ENCODE data around the gene ZDHHC14.
"Not testable (repeated sequence)": the region's sequence is repeated elsewhere in the genome, so short reads cannot be mapped to it uniquely, and the experiment has no call there.

ZDHHC14 gene

DNA sequence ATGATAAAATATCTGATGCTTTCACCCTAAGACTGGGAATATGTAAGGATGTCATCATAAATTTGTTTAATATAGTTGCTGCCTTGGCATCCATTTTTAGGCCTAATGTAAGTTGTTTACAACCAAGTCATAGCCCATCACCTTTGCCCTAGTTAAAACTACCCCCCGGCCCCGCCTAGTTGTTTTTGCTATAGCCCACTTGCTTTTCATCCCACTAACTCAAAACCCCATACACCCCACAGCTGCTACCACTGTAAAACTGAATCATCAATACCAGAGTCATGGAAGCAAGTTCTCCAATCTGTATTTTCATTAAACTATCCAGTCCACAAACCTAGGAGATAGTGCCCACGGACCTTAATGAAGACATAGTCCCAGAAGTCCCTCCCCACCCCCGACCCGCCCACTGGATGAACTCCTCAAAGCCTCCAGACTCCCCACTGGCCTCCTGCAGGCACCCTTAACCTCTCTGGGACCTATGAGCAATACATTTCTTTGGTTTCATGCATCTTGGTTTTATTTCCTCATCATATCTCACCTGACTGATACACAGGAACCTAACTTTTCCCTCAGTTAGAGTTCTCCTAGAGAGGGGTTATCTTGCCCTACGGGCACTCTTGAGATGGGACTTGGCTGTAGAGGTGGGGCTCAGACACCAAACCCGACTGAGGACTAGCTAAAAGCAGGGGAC, 12.5 kb upstream of the ZDHHC14 start:
- H3K27ac Mint-ChIP-seq: no peak overlapping the region

DNA sequence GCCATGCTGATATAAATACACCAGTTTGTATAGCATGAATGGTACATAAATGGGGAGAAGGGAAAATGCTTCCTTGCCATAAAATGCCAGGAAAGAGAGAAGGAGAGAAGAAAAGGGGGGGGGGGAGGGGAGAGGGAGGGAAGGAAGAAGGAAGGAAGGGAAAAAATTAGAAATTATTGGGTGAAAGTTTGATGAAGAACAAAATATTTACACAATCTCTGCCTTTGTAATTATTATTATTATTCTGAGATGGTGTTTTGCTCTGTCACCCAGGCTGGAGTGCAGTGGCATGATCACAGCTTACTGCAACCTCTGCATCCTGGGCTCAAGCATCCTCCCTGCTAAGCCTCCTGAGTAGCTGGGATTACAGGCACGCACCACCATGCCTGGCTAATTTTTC, 10.2 kb upstream of the ZDHHC14 start:
- no peaks in the 10 kb centered on the region for H3K9me3 Mint-ChIP-seq
- peaks cover 49% of the 10 kb centered on the region for H3K27me3 Mint-ChIP-seq (ENCODE audit: low read depth)
- no peak overlapping the region for H3K4me3 Mint-ChIP-seq
- no peaks in the 10 kb centered on the region for H3K36me3 Mint-ChIP-seq (ENCODE audit: low read depth)
- peaks cover 16% of the 10 kb centered on the region for H3K4me1 Mint-ChIP-seq (ENCODE audit: low read depth)
- no peak for DNase-seq (ENCODE audit: low spot score)
- H3K27ac Mint-ChIP-seq: no peak overlapping the region

More for the DNA sequence above, 12.5 kb upstream of the ZDHHC14 start:
- peaks cover 53% of the 10 kb centered on the region for H3K27me3 Mint-ChIP-seq (ENCODE audit: low read depth)
- no peaks in the 10 kb centered on the region for H3K36me3 Mint-ChIP-seq (ENCODE audit: low read depth)
- peaks cover 16% of the 10 kb centered on the region for H3K4me1 Mint-ChIP-seq (ENCODE audit: low read depth)
- no peaks in the 10 kb centered on the region for H3K9me3 Mint-ChIP-seq
- no peak for DNase-seq (ENCODE audit: low spot score)
- H3K4me3 Mint-ChIP-seq: no peak overlapping the region

DNA sequence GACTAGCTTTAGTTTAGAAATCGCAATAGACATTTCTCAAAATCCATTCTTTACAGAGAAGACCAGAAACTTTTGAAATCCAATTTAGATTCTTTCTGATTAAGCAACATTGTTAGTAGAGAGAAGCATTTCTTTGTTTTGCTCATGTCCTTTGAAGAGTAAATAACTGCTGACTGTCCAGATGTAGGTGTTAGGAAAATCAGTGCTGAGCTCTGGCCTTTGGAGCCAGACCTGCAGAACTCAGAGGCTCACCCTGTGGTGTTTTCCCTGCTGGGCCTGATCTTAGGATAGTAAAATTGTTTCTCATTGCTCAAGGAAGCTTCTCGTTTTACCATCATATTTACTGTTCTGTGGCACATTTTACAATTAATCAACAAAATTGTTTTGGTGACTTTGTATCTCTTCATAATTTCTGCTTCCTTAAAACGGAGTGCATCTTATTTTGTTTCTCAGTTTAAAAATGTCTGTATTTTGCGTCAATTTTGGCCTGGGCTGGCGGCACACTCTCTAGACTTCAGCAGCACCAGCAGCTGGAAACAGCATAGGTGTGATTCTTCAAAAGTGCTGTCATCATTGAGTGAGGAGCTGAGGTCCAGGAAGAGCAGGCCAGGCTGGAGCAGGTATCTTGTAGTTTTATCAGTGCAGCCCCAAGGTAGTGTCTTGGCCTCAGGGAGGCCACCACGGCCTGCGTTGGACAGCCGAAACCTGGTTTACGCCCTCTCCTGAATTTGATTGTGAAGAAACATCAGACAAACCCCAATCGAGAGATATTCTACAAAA, 8.3 kb upstream of the ZDHHC14 start:
- Mint-ChIP-seq H3K27ac (no peak overlapping the region), H3K36me3 (ENCODE audit: low read depth) (no peaks in the 10 kb centered on the region), H3K4me1 (ENCODE audit: low read depth) (peaks cover 20% of the 10 kb centered on the region), H3K27me3 (ENCODE audit: low read depth) (peaks cover 43% of the 10 kb centered on the region), H3K4me3 (no peak overlapping the region), H3K9me3 (no peaks in the 10 kb centered on the region)
- no peak for DNase-seq (ENCODE audit: low spot score)

DNA sequence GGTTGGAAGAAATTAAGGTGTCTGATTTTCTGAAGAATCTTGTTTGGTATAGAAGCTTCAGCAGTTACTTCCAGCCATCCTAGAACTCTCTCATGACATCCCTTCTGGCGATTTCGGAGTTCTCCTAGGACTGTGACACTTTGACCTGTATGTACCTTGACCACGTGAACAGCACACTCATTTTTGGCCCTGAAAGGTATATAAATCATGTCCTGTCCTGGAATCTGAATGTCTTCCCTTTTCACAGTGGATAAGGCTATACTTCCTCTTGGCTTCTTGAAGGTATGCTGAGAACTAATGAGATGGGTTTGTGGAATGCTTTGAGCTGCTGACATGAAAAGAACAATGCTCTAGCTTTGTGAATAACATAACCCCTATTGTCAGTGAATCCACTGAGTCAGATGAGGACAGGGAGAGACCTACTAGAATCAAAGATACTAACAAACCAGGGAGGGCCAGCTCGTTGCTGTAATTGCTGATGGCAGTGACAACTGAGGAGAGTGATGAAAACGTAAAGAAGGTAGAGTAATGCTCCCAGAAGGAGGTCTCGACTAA, 6.0 kb upstream of the ZDHHC14 start:
- Mint-ChIP-seq H3K9me3 (no peaks in the 10 kb centered on the region), H3K36me3 (ENCODE audit: low read depth) (no peaks in the 10 kb centered on the region), H3K27ac (no peak overlapping the region), H3K4me3 (no peak overlapping the region), H3K27me3 (ENCODE audit: low read depth) (peaks cover 33% of the 10 kb centered on the region), H3K4me1 (ENCODE audit: low read depth) (peaks cover 13% of the 10 kb centered on the region)
- DNase-seq (ENCODE audit: low spot score): no peak

GRCh38 chr6:157376241-157376640, 4.7 kb upstream of the ZDHHC14 start:
- peaks cover 12% of the 10 kb centered on the region for H3K4me1 Mint-ChIP-seq (ENCODE audit: low read depth)
- no peak overlapping the region for H3K27ac Mint-ChIP-seq
- H3K27me3 Mint-ChIP-seq (ENCODE audit: low read depth): peaks cover 24% of the 10 kb centered on the region
- H3K4me3 Mint-ChIP-seq: no peak overlapping the region
- no peaks in the 10 kb centered on the region for H3K36me3 Mint-ChIP-seq (ENCODE audit: low read depth)
- no peak for DNase-seq (ENCODE audit: low spot score)
- H3K9me3 Mint-ChIP-seq: no peaks in the 10 kb centered on the region

GRCh38 chr6:157376706-157377230, 4.2 kb upstream of the ZDHHC14 start:
- Mint-ChIP-seq H3K9me3 (no peaks in the 10 kb centered on the region), H3K27ac (no peak overlapping the region), H3K4me3 (no peak overlapping the region), H3K36me3 (ENCODE audit: low read depth) (no peaks in the 10 kb centered on the region), H3K27me3 (ENCODE audit: low read depth) (peaks cover 21% of the 10 kb centered on the region), H3K4me1 (ENCODE audit: low read depth) (peaks cover 12% of the 10 kb centered on the region)
- no peak for DNase-seq (ENCODE audit: low spot score)

- H3K9me3 Mint-ChIP-seq: no peaks in the 10 kb centered on the region
- peaks cover 8% of the 10 kb centered on the region for H3K36me3 Mint-ChIP-seq (ENCODE audit: low read depth)
- H3K4me3 Mint-ChIP-seq: peak overlapping the region; percentile 83
- DNase-seq (ENCODE audit: low spot score): peak; percentile 88
- peaks cover 25% of the 10 kb centered on the region for H3K4me1 Mint-ChIP-seq (ENCODE audit: low read depth)
- H3K27me3 Mint-ChIP-seq (ENCODE audit: low read depth): peaks cover 16% of the 10 kb centered on the region
- H3K27ac Mint-ChIP-seq: peak overlapping the region; percentile 46
Measured at GRCh38 chr6:157379656-157380457, 1.1 kb upstream of the ZDHHC14 start.

DNA sequence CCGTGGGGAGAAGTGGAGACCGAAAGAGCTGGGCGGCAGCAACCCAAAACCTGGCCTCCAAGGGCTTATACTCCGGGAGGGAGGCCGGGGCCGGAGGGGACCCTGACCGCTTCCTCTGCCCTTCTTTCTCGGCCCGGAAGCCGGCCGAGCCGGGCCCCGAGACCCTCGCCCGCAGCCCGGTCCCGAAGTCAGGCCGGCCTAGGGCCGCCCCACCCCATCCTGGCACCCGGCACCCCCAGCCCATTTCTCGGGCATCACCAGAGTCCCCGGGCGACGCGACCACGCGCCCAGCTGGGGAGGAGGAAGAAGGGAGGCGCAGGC, 572 bp upstream of the ZDHHC14 start:
- Mint-ChIP-seq H3K27me3 (ENCODE audit: low read depth) (peaks cover 13% of the 10 kb centered on the region), H3K27ac (peak overlapping the region; percentile 33), H3K4me3 (peak overlapping the region; percentile 83), H3K9me3 (no peaks in the 10 kb centered on the region), H3K4me1 (ENCODE audit: low read depth) (peaks cover 27% of the 10 kb centered on the region), H3K36me3 (ENCODE audit: low read depth) (peaks cover 8% of the 10 kb centered on the region)
- DNase-seq (ENCODE audit: low spot score): no peak

DNA sequence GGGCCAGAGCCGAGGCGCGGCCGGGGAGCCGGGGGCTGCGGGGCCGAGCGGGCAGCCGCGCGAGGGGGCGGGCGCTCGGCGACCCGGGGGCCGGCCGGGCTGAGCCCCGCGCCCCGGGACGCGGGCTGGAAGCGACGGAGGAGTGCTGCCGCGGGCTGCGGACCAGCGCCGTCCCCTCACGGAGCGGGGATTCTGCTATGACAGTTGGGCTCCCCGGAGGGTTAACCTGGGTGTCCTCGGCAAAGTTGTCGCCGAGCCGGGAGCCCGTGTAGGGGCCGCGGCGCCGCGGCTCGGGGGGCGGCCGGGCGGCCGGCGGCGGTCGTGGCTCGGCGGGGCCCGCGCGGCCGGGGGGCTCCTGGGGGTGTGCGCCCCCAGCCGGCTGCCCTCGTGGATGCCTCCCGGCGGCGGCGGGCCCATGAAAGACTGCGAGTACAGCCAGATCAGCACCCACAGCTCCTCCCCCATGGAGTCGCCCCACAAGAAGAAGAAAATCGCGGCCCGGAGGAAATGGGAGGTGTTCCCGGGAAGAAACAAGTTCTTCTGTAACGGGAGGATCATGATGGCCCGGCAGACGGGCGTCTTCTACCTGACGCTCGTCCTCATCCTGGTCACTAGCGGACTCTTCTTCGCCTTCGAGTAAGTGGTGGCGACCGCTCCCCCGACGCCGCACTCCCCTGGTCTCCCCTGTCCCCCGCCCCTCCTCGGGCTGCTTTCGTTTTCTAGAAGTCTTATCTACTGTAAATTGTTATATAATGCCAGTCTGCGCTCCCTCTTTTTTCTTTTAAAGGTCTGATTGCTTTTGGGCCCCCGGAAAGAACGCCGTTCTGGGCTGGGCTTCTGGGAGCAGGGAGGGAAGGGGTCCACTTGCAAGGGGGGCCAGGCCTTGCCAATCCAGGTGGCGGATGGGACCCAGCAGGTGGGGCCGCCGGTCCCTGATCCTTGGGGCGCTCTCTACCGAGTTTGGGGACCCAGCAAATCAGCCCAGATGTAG, 936 bp downstream of the ZDHHC14 start:
- peaks cover 8% of the 10 kb centered on the region for H3K27me3 Mint-ChIP-seq (ENCODE audit: low read depth)
- peak overlapping the region; percentile 82 for H3K4me3 Mint-ChIP-seq
- peak overlapping the region; percentile 78 for H3K27ac Mint-ChIP-seq
- DNase-seq (ENCODE audit: low spot score): peak; percentile 56
- peaks cover 8% of the 10 kb centered on the region for H3K36me3 Mint-ChIP-seq (ENCODE audit: low read depth)
- no peaks in the 10 kb centered on the region for H3K9me3 Mint-ChIP-seq
- H3K4me1 Mint-ChIP-seq (ENCODE audit: low read depth): peaks cover 25% of the 10 kb centered on the region

GRCh38 chr6:157382821-157383220, 1.8 kb downstream of the ZDHHC14 start:
- Mint-ChIP-seq H3K9me3 (no peaks in the 10 kb centered on the region), H3K4me1 (ENCODE audit: low read depth) (peaks cover 25% of the 10 kb centered on the region), H3K36me3 (ENCODE audit: low read depth) (peaks cover 8% of the 10 kb centered on the region)

GRCh38 chr6:157383471-157383870, 2.5 kb downstream of the ZDHHC14 start:
- H3K27me3 Mint-ChIP-seq (ENCODE audit: low read depth): peaks cover 8% of the 10 kb centered on the region
- no peak overlapping the region for H3K27ac Mint-ChIP-seq
- H3K36me3 Mint-ChIP-seq (ENCODE audit: low read depth): peaks cover 8% of the 10 kb centered on the region
- H3K9me3 Mint-ChIP-seq: no peaks in the 10 kb centered on the region
- H3K4me1 Mint-ChIP-seq (ENCODE audit: low read depth): peaks cover 25% of the 10 kb centered on the region
- DNase-seq (ENCODE audit: low spot score): no peak
- peak overlapping the region; percentile 82 for H3K4me3 Mint-ChIP-seq

More at GRCh38 chr6:157382821-157383220, 1.8 kb downstream of the ZDHHC14 start:
- Mint-ChIP-seq H3K27me3 (ENCODE audit: low read depth) (peaks cover 8% of the 10 kb centered on the region), H3K4me3 (peak overlapping the region; percentile 82), H3K27ac (peak overlapping the region; percentile 53)
- no peak for DNase-seq (ENCODE audit: low spot score)

GRCh38 chr6:157384962-157385361, 4.0 kb downstream of the ZDHHC14 start:
- not testable (repeated sequence) for DNase-seq (ENCODE audit: low spot score); H3K9me3 Mint-ChIP-seq; H3K27ac Mint-ChIP-seq; H3K27me3 Mint-ChIP-seq (ENCODE audit: low read depth); H3K4me3 Mint-ChIP-seq
- H3K4me1 Mint-ChIP-seq (ENCODE audit: low read depth): peaks cover 18% of the 10 kb centered on the region
- peaks cover 12% of the 10 kb centered on the region for H3K36me3 Mint-ChIP-seq (ENCODE audit: low read depth)

DNA sequence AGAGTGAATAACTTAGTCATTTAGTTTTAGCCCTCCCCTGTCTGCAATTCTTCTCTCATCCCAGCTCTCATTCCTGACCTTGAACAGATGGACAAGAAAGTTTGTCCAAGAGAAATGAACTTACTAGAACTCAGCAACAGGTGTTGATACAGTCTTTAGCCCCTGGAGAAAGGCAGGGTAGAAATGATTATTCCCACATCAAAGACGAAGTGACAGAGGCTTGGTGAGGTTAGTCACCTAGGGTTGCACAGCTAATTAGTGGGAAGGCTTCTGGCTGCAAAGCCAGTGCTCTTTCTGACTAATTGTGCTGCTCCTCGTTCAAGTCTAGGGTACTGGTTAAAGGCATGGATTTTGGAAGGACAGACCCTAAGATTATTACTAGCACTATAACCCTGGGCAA, 4.5 kb downstream of the ZDHHC14 start:
- peaks cover 15% of the 10 kb centered on the region for H3K36me3 Mint-ChIP-seq (ENCODE audit: low read depth)
- H3K27ac Mint-ChIP-seq: no peak overlapping the region
- no peak overlapping the region for H3K4me3 Mint-ChIP-seq
- peaks cover 8% of the 10 kb centered on the region for H3K27me3 Mint-ChIP-seq (ENCODE audit: low read depth)
- no peak for DNase-seq (ENCODE audit: low spot score)
- peaks cover 18% of the 10 kb centered on the region for H3K4me1 Mint-ChIP-seq (ENCODE audit: low read depth)
- peaks cover 7% of the 10 kb centered on the region for H3K9me3 Mint-ChIP-seq
